ENCODE data around the gene SEC24D. TPM values are rescaled to one million over a fixed set of nuclear protein-coding genes. Genes with fewer than 3 reads are reported as not detected.

The SEC24D gene
- total and polyA plus RNA-seq, 2 of the 8 experiments (the other 6 are each of a cell fraction or from before 2014, with no cell fraction given), result 28.9 to 91.6 TPM

- TF ChIP-seq CHD7 (IDR thresholded peaks at IDR 0.05; ENCODE audit: insufficient replicate concordance, low read length) (no peak), TCF12 (IDR thresholded peaks at IDR 0.05; ENCODE audit: low read depth, low read length) (no peak), CHD1 (IDR thresholded peaks at IDR 0.05; ENCODE audit: low read depth, low read length) (no peak), SP1 (IDR thresholded peaks at IDR 0.05; ENCODE audit: low read depth, low read length) (no peak), ASH2L (IDR thresholded peaks at IDR 0.05; ENCODE audit: low read length) (no peak), CBX5 (IDR thresholded peaks at IDR 0.05; ENCODE audit: low read depth, low read length) (no peak), RFX5 (IDR thresholded peaks at IDR 0.05; ENCODE audit: borderline replicate concordance, low read depth, low read length) (no peak), E2F6 (IDR thresholded peaks at IDR 0.05) (no peak)
- TF ChIP-seq, protein P1, sequence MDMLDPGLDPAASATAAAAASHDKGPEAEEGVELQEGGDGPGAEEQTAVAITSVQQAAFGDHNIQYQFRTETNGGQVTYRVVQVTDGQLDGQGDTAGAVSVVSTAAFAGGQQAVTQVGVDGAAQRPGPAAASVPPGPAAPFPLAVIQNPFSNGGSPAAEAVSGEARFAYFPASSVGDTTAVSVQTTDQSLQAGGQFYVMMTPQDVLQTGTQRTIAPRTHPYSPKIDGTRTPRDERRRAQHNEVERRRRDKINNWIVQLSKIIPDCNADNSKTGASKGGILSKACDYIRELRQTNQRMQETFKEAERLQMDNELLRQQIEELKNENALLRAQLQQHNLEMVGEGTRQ (IDR thresholded peaks at IDR 0.05; ENCODE audit: low read length), result no peak
- TF ChIP-seq, protein P2, sequence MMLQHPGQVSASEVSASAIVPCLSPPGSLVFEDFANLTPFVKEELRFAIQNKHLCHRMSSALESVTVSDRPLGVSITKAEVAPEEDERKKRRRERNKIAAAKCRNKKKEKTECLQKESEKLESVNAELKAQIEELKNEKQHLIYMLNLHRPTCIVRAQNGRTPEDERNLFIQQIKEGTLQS (IDR thresholded peaks at IDR 0.05; ENCODE audit: insufficient read depth, low read depth, low read length), result no peak
Observed at GRCh38 chr4:118872181-118872580, 36.3 kb upstream of the SEC24D start (continued).
